Renal pelvis (tissue), 4 donors: ENCODE results near the gene ABCA5. TPM values are rescaled to one million over a fixed set of nuclear protein-coding genes. Genes with fewer than 3 reads are reported as not detected.
"Not testable (repeated sequence)": the region's sequence is repeated elsewhere in the genome, so short reads cannot be mapped to it uniquely, and the experiment has no call there.

Source experiments
- DNase-seq: peaks from one replicate; pipeline ENCODE4 v3.0.0-alpha.2; 2013
- polyA plus RNA-seq, 3 donors: library from polyadenylated mRNA; unstranded; fragments of 120-200 nt; gene quantifications; one replicate each; pipeline ENCODE4 v1.2.1, GENCODE V29; 2013; ENCODE audit not compliant: insufficient read length in 3 of 3

ABCA5 gene
- polyA plus RNA-seq, 3 donors: 19.8 to 33.3 (median 33.0) TPM

DNA sequence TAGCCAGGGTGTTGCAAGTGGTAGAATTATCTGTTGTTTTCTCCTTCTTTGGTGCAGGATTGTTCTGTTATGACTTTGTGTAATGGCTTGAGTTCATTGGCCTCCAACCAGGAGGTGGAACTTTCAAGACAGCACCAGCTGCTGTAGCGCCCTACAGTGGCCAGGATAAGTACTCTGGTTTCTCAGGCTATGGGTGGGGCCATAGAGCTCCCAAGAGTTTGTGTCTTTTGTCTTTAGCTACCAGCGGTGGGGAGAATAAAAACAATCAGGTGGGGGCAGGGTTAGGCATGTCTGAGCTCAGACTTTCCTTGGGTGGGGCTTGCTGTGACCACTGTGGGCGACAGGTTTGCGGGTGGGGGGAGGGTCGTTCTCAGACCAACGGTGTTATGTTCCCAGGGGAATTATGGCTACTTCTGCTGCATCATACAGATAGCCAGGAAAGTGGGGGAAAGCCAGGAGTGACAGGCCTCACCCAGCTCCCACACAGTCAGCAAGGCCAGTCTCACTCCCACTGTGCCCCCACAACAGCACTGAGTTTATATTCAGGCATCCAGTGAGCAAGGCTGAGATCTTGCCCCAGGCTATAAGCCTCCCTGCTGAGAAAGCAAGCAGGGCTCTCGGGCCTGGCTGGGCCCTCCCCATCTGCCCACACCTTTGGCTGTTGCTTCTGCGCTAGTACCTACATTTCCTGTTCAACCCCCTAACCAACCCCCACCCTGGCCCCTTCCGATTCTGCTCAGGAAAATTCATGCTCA lies 113.7 kb downstream of the ABCA5 start:
- DNase-seq: no peak

DNA sequence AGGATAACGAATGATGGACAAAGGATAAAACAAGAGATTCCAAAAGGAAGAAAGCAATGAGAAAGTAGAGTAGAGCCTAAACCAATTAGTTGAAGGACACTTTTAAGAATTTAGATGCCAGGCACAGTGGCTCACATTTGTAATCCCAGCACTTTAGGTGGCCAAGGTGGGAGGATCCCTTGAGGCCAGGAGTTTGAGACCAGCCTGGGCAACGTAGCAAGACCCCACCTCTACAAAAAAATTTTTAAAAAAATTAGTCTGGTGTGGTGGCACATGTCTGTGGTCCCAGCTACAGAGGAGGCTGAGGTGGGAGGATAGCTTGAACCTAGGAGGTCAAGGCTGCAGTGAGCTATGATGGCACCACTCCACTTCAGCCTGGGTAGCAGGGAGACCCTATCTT lies 118.3 kb downstream of the ABCA5 start:
- no peak for DNase-seq

GRCh38 chr17:69207151-69207550 lies 119.8 kb downstream of the ABCA5 start:
- DNase-seq: no peak

DNA sequence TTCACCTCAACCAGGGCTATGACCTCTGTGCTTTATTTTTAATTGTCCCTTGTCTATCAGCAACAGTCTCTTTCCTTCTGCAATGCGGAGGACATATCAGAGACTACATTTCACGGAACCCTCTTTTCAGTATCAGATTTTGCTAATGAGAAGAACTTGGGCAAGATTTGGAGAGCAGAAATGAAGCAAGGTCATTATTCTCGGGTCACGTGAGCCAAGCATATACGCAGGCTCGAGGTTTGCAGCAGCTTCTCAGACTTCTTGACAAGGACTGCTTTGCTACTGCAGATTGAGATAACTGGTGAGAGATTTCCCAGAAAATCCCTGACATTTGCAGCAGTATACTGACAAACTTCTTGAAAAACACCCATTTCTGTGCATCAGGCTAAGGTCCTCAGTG lies 128.7 kb downstream of the ABCA5 start:
- DNase-seq: no peak

DNA sequence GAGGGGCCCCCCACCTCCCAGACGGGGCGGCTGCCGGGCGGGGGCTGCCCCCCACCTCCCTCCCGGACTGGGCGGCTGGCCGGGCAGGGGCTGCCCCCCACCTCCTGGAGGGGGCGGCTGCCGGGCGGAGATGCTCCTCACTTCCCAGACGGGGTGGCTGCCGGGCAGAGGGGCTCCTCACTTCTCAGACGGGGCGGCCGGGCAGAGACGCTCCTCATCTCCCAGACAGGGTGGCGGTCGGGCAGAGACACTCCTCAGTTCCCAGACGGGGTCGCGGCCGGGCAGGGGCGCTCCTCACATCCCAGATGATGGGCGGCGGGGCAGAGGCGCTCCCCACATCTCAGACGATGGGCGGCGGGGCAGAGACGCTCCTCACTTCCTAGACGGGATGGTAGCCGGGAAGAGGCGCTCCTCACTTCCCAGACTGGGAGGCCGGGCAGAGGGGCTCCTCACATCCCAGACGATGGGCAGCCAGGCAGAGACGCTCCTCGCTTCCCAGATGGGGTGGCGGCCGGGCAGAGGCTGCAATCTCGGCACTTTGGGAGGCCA lies 130.8 kb downstream of the ABCA5 start:
- DNase-seq: not testable (repeated sequence)

Other genes starting within 250 kb of the ABCA5 start
- 1 to 10 TPM; 4.2 to 6.0 (median 5.5) TPM for gene ABCA6, start 185.2 kb downstream of the ABCA5 start, polyA plus RNA-seq
- 1 to 10 TPM; 1.9 to 3.5 (median 2.8) TPM for gene ABCA10, start 98.3 kb downstream of the ABCA5 start, polyA plus RNA-seq
- gene MAP2K6, start 87.6 kb upstream of the ABCA5 start, polyA plus RNA-seq: 10 to 100 TPM; 19.6 to 24.9 (median 21.7) TPM